Measurements from ENCODE around the gene AKT1. TPM values are rescaled to one million over a fixed set of nuclear protein-coding genes. Genes with fewer than 3 reads are reported as not detected.
A peak's percentile ranks its signal among the peaks of the same experiment; 100 is the strongest.

The AKT1 gene
- total and polyA plus RNA-seq, 2 of the 13 experiments (the other 11 are each of a cell fraction or from before 2014, with no cell fraction given), result 96.2 to 116 TPM

DNA sequence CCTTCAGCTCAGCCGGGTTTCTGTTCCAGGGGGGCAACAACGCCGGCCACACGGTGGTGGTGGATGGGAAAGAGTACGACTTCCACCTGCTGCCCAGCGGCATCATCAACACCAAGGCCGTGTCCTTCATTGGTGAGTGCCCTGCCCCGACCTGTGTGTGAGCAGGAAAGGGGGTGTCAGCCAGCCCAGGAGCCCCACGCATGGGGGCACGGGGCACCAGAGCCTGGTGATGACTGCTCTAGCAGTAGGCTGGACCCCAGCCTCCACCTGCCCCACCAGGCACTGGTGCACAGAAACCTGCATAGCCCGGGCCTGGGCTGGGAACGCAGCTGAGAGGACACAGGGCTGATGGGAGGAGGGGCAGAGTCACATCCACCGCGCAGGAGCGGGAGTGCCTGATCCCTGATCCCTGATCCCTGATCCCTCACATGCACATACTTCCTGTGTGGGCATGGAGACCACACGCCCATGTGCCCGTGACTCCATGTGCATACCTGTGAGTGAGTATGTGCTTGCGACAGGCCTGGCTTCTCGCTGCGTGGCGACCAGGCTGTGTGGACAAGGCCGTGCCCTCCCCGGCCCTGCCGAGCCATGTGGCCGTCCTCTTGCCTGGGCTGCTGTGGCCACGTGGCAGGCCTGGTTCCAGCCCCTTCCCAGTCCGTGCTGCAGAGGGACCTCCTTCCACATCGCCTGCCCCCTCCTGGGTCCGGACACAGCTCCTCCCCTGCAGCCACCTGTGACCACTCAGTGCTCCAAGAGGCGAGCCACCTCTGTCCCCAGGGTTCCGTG, 60.4 kb downstream of the AKT1 start (continued):
- TF ChIP-seq ZNF552 (CRISPR knock-in tag; IDR thresholded peaks at IDR 0.05; ENCODE audit: borderline replicate concordance), result peak; percentile 79; the same call in 1 of the 2 replicates
- peak; percentile 93; the same call in 1 of the 2 replicates for TF ChIP-seq ZNF792 (CRISPR knock-in tag; IDR thresholded peaks at IDR 0.05)
- peak; percentile 90 for TF ChIP-seq MED1 (CRISPR knock-in tag; IDR thresholded peaks at IDR 0.05)
- no peak for TF ChIP-seq ARNT (IDR thresholded peaks at IDR 0.05)
- TF ChIP-seq, protein P1, sequence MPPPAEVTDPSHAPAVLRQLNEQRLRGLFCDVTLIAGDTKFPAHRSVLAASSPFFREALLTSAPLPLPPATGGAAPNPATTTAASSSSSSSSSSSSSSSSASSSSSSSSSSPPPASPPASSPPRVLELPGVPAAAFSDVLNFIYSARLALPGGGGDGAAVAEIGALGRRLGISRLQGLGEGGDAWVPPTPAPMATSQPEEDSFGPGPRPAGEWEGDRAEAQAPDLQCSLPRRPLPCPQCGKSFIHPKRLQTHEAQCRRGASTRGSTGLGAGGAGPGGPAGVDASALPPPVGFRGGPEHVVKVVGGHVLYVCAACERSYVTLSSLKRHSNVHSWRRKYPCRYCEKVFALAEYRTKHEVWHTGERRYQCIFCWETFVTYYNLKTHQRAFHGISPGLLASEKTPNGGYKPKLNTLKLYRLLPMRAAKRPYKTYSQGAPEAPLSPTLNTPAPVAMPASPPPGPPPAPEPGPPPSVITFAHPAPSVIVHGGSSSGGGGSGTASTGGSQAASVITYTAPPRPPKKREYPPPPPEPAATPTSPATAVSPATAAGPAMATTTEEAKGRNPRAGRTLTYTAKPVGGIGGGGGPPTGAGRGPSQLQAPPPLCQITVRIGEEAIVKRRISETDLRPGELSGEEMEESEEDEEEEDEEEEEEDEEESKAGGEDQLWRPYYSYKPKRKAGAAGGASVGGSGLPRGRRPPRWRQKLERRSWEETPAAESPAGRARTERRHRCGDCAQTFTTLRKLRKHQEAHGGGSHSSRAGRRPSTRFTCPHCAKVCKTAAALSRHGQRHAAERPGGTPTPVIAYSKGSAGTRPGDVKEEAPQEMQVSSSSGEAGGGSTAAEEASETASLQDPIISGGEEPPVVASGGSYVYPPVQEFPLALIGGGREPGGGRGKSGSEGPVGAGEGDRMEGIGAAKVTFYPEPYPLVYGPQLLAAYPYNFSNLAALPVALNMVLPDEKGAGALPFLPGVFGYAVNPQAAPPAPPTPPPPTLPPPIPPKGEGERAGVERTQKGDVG (CRISPR knock-in tag; IDR thresholded peaks at IDR 0.05; ENCODE audit: borderline replicate concordance), result peak; percentile 52; the same call in 1 of the 2 replicates
- TF ChIP-seq ARID2 (CRISPR knock-in tag; IDR thresholded peaks at IDR 0.05; ENCODE audit: borderline replicate concordance), result peak; percentile 78; the same call in 1 of the 2 replicates
- no peak for TF ChIP-seq ZNF547 (CRISPR knock-in tag; IDR thresholded peaks at IDR 0.05)
- no peak; the same call in 1 of the 2 replicates for TF ChIP-seq ZNF558 (CRISPR knock-in tag; IDR thresholded peaks at IDR 0.05; ENCODE audit: borderline replicate concordance)
- peak; percentile 90 for TF ChIP-seq HOXA3 (CRISPR knock-in tag; IDR thresholded peaks at IDR 0.05)
- peak; percentile 63; the same call in 1 of the 2 replicates for TF ChIP-seq SRY (CRISPR knock-in tag; IDR thresholded peaks at IDR 0.05)
- TF ChIP-seq ZNF34 (CRISPR knock-in tag; IDR thresholded peaks at IDR 0.05; ENCODE audit: borderline replicate concordance), result no peak
- peak; percentile 73 for TF ChIP-seq ZFP41 (CRISPR knock-in tag; IDR thresholded peaks at IDR 0.05; ENCODE audit: borderline replicate concordance)
- TF ChIP-seq KLF16 (CRISPR knock-in tag; IDR thresholded peaks at IDR 0.05), result peak; percentile 55 to 87; a peak in 1 of 4 replicates
- peak in 1 of 2 experiments; percentile 65; a peak in 2 of 4 replicates for TF ChIP-seq POLR2A (IDR thresholded peaks at IDR 0.05; ENCODE audit: insufficient read depth in 1 of 2, low read depth in 2 of 2, low read length in 2 of 2)
- TF ChIP-seq IRX3 (CRISPR knock-in tag; IDR thresholded peaks at IDR 0.05; ENCODE audit: borderline replicate concordance, low read depth), result no peak
- TF ChIP-seq AKAP8 (CRISPR knock-in tag; IDR thresholded peaks at IDR 0.05), result 0 out of 2 replicates have a peak, but pooled peaks have one; percentile 45
- no peak for TF ChIP-seq NFE2L1 (CRISPR knock-in tag; IDR thresholded peaks at IDR 0.05; ENCODE audit: borderline replicate concordance)
- peak; percentile 61 for TF ChIP-seq TAF1 (CRISPR knock-in tag; IDR thresholded peaks at IDR 0.05)
- TF ChIP-seq ZNF101 (CRISPR knock-in tag; IDR thresholded peaks at IDR 0.05; ENCODE audit: borderline replicate concordance, low read depth), result no peak
- TF ChIP-seq, protein P2, sequence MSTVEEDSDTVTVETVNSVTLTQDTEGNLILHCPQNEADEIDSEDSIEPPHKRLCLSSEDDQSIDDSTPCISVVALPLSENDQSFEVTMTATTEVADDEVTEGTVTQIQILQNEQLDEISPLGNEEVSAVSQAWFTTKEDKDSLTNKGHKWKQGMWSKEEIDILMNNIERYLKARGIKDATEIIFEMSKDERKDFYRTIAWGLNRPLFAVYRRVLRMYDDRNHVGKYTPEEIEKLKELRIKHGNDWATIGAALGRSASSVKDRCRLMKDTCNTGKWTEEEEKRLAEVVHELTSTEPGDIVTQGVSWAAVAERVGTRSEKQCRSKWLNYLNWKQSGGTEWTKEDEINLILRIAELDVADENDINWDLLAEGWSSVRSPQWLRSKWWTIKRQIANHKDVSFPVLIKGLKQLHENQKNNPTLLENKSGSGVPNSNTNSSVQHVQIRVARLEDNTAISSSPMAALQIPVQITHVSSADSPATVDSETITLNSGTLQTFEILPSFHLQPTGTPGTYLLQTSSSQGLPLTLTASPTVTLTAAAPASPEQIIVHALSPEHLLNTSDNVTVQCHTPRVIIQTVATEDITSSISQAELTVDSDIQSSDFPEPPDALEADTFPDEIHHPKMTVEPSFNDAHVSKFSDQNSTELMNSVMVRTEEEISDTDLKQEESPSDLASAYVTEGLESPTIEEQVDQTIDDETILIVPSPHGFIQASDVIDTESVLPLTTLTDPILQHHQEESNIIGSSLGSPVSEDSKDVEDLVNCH (CRISPR knock-in tag; IDR thresholded peaks at IDR 0.05), result no peak
